ENCODE results near the gene IGSF23. TPM values are rescaled to one million over a fixed set of nuclear protein-coding genes. Genes with fewer than 3 reads are reported as not detected.
A peak's percentile ranks its signal among the peaks of the same experiment; 100 is the strongest.
"Not testable (repeated sequence)": the region's sequence is repeated elsewhere in the genome, so short reads cannot be mapped to it uniquely, and the experiment has no call there.

IGSF23 gene
- total RNA-seq, 1 donor from 2014 or later, result not detected

- no peak for DNase-seq (ENCODE audit: low spot score)
- Mint-ChIP-seq H3K36me3 (ENCODE audit: low read depth, unreplicated experiment) (no peaks in the 10 kb centered on the region), H3K9me3 (ENCODE audit: unreplicated experiment) (no peaks in the 10 kb centered on the region), H3K27ac (ENCODE audit: unreplicated experiment) (no peak overlapping the region), H3K27me3 (ENCODE audit: unreplicated experiment) (no peaks in the 10 kb centered on the region), H3K4me1 (ENCODE audit: unreplicated experiment) (peaks cover 6% of the 10 kb centered on the region), H3K4me3 (ENCODE audit: unreplicated experiment) (no peak overlapping the region)
- no peak for TF ChIP-seq CTCF (IDR thresholded peaks at IDR 0.05; ENCODE audit: unreplicated experiment)
These were observed 70.3 kb downstream of the IGSF23 start for GRCh38 chr19:44683434-44684210.

- not testable (repeated sequence) for H3K9me3 Mint-ChIP-seq (ENCODE audit: unreplicated experiment); H3K36me3 Mint-ChIP-seq (ENCODE audit: low read depth, unreplicated experiment); H3K27ac Mint-ChIP-seq (ENCODE audit: unreplicated experiment); DNase-seq (ENCODE audit: low spot score); H3K4me1 Mint-ChIP-seq (ENCODE audit: unreplicated experiment); H3K27me3 Mint-ChIP-seq (ENCODE audit: unreplicated experiment)
- peak overlapping the region; percentile 39 for H3K4me3 Mint-ChIP-seq (ENCODE audit: unreplicated experiment)
These were observed 71.0 kb downstream of the IGSF23 start for GRCh38 chr19:44684396-44684795.

- TF ChIP-seq CTCF (IDR thresholded peaks at IDR 0.05; ENCODE audit: unreplicated experiment), result no peak
- Mint-ChIP-seq H3K27me3 (ENCODE audit: unreplicated experiment) (peaks cover 2% of the 10 kb centered on the region), H3K9me3 (ENCODE audit: unreplicated experiment) (no peaks in the 10 kb centered on the region), H3K4me1 (ENCODE audit: unreplicated experiment) (peaks cover 6% of the 10 kb centered on the region), H3K4me3 (ENCODE audit: unreplicated experiment) (peak overlapping the region; percentile 14), H3K36me3 (ENCODE audit: low read depth, unreplicated experiment) (no peaks in the 10 kb centered on the region), H3K27ac (ENCODE audit: unreplicated experiment) (peak overlapping the region; percentile 2)
- DNase-seq (ENCODE audit: low spot score), result no peak
These were observed 71.8 kb downstream of the IGSF23 start for GRCh38 chr19:44684892-44685863.

GRCh38 chr19:44685877-44686276 lies 72.5 kb downstream of the IGSF23 start:
- TF ChIP-seq CTCF (IDR thresholded peaks at IDR 0.05; ENCODE audit: unreplicated experiment), result no peak
- H3K4me1 Mint-ChIP-seq (ENCODE audit: unreplicated experiment), result peaks cover 6% of the 10 kb centered on the region
- no peak overlapping the region for H3K4me3 Mint-ChIP-seq (ENCODE audit: unreplicated experiment)
- H3K27me3 Mint-ChIP-seq (ENCODE audit: unreplicated experiment), result peaks cover 2% of the 10 kb centered on the region
- no peaks in the 10 kb centered on the region for H3K9me3 Mint-ChIP-seq (ENCODE audit: unreplicated experiment)
- no peaks in the 10 kb centered on the region for H3K36me3 Mint-ChIP-seq (ENCODE audit: low read depth, unreplicated experiment)
- DNase-seq (ENCODE audit: low spot score), result no peak
- H3K27ac Mint-ChIP-seq (ENCODE audit: unreplicated experiment), result no peak overlapping the region

Small RNA genes lying within 50 kb of the gene (microRNA-seq; reads per million reads assigned to microRNA genes)
- gene MIR4531 (ENCODE audit: unreplicated experiment), result not detected

Other genes starting within 250 kb of the IGSF23 start
- 3.2 TPM for gene ZNF285, start 212.0 kb upstream of the IGSF23 start, total RNA-seq (ENCODE audit: unreplicated experiment)
- 10.3 TPM for gene ZNF229, start 165.1 kb upstream of the IGSF23 start, total RNA-seq (ENCODE audit: unreplicated experiment)
- gene ZNF180, start 113.0 kb upstream of the IGSF23 start, total RNA-seq (ENCODE audit: unreplicated experiment), result 7.7 TPM
- not detected for gene CEACAM20, start 83.9 kb upstream of the IGSF23 start, total RNA-seq (ENCODE audit: unreplicated experiment)
- gene PVR, start 30.3 kb downstream of the IGSF23 start, total RNA-seq (ENCODE audit: unreplicated experiment), result 14.8 TPM
- 3.7 TPM for gene CEACAM19, start 57.9 kb downstream of the IGSF23 start, total RNA-seq (ENCODE audit: unreplicated experiment)
- gene CEACAM16, start 85.6 kb downstream of the IGSF23 start, total RNA-seq (ENCODE audit: unreplicated experiment), result not detected
- gene BCL3, start 135.1 kb downstream of the IGSF23 start, total RNA-seq (ENCODE audit: unreplicated experiment), result 1.9 TPM
- 0.85 TPM for gene CBLC, start 164.3 kb downstream of the IGSF23 start, total RNA-seq (ENCODE audit: unreplicated experiment)
- gene BCAM, start 195.5 kb downstream of the IGSF23 start, total RNA-seq (ENCODE audit: unreplicated experiment), result 6.9 TPM
- gene NECTIN2, start 232.7 kb downstream of the IGSF23 start, total RNA-seq (ENCODE audit: unreplicated experiment), result 342 TPM

Data from endothelial cell (in vitro differentiated cells).